ENCODE results near the gene TNK2.

- TF ChIP-seq REPIN1 (tag by site-specific recombination; IDR thresholded peaks at IDR 0.05; ENCODE audit: low read depth) (no peak), ZNF580 (tag by site-specific recombination; IDR thresholded peaks at IDR 0.05) (no peak), ZNF169 (tag by site-specific recombination; IDR thresholded peaks at IDR 0.05) (no peak), ZNF248 (tag by site-specific recombination; IDR thresholded peaks at IDR 0.05) (no peak), KLF1 (tag by site-specific recombination; IDR thresholded peaks at IDR 0.05) (no peak), TCF7L2 (IDR thresholded peaks at IDR 0.05; ENCODE audit: borderline replicate concordance, low read depth, low read length) (no peak), ZBTB17 (tag by site-specific recombination; IDR thresholded peaks at IDR 0.05) (no peak), ZNF239 (tag by site-specific recombination; IDR thresholded peaks at IDR 0.05) (no peak), ELK4 (IDR thresholded peaks at IDR 0.05; ENCODE audit: borderline replicate concordance, low read depth, low read length) (no peak), ZNF18 (tag by site-specific recombination; IDR thresholded peaks at IDR 0.05) (no peak)
- TF ChIP-seq, protein P1, sequence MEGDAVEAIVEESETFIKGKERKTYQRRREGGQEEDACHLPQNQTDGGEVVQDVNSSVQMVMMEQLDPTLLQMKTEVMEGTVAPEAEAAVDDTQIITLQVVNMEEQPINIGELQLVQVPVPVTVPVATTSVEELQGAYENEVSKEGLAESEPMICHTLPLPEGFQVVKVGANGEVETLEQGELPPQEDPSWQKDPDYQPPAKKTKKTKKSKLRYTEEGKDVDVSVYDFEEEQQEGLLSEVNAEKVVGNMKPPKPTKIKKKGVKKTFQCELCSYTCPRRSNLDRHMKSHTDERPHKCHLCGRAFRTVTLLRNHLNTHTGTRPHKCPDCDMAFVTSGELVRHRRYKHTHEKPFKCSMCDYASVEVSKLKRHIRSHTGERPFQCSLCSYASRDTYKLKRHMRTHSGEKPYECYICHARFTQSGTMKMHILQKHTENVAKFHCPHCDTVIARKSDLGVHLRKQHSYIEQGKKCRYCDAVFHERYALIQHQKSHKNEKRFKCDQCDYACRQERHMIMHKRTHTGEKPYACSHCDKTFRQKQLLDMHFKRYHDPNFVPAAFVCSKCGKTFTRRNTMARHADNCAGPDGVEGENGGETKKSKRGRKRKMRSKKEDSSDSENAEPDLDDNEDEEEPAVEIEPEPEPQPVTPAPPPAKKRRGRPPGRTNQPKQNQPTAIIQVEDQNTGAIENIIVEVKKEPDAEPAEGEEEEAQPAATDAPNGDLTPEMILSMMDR (tag by site-specific recombination; IDR thresholded peaks at IDR 0.05), result no peak
- TF ChIP-seq, protein P2, sequence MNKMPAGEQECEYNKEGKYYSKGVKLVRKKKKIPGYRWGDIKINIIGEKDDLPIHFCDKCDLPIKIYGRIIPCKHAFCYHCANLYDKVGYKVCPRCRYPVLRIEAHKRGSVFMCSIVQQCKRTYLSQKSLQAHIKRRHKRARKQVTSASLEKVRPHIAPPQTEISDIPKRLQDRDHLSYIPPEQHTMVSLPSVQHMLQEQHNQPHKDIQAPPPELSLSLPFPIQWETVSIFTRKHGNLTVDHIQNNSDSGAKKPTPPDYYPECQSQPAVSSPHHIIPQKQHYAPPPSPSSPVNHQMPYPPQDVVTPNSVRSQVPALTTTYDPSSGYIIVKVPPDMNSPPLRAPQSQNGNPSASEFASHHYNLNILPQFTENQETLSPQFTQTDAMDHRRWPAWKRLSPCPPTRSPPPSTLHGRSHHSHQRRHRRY (tag by site-specific recombination; IDR thresholded peaks at IDR 0.05), result no peak
Measured at GRCh38 chr3:195931582-195932273, 23.4 kb upstream of the TNK2 start.

All from HEK293 (cell line).